ENCODE measurements around the gene AARSD1. TPM values are rescaled to one million over a fixed set of nuclear protein-coding genes. Genes with fewer than 3 reads are reported as not detected.

The AARSD1 gene
- polyA plus RNA-seq, 1 of the 3 experiments (the other 2 are of a cell fraction): 52.0 TPM

DNA sequence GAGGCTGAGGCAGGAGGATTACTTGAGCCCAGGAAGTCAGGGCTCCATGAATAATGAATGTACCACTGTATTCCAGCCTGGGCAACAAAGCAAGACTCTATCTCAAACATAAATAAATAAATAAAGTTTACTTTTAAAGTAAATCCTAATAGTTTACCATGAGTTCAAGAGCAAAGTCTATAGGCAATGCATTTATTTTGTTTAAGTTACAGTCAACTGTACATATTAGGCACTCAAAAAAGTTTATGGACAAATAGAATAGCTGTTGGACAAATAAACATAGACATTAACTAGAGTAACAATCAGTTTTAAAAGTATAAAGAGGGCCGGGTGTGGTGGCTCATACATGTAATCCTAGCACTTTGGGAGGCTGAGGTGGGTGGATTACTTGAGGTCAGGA is 3.7 kb upstream of the AARSD1 start (continued):
- no peak for TF ChIP-seq EZH2phosphoT487 (IDR thresholded peaks at IDR 0.05; ENCODE audit: borderline replicate concordance, low read depth)

DNA sequence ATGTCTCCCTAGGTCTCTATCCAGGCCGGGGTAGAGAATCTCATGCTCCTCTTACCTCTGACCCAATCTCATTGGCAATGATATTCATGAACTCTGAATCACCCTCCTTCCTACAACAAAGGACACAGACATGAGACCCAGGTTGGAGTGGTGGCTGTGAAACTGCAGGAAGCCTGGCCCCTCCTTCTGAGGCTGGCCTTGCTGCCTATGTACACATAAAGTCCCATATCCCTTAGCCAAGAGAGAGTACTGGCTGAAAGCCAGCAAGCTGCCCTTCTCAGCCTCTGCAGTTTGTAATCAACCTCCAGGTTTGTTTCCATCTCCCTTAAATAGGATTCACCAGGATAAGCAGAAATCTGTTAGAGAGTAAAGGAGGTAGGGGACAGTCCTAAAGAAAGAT is 10.6 kb downstream of the AARSD1 start:
- Histone ChIP-seq H3K4me1 (ENCODE audit: control insufficient read depth in 1 of 2, insufficient read depth in 2 of 2, low read depth in 1 of 2, low read length in 1 of 2) (no peaks in the 10 kb centered on the region), H3K27me3 (ENCODE audit: insufficient read depth) (no peaks in the 10 kb centered on the region), H2AFZ (ENCODE audit: low read depth) (no peak overlapping the region), H3K9me3 (no peaks in the 10 kb centered on the region), H3K79me2 (ENCODE audit: insufficient read depth) (no peaks in the 10 kb centered on the region), H4K20me1 (ENCODE audit: insufficient read depth) (no peaks in the 10 kb centered on the region), H3K9ac (no peak overlapping the region), H3F3A (replicated peaks; ENCODE audit: insufficient read depth) (no peaks in the 10 kb centered on the region), H3K9me2 (no peaks in the 10 kb centered on the region), H3K36me3 (replicated peaks in 1 of 2; ENCODE audit: control insufficient read depth in 1 of 2, insufficient read depth in 2 of 2, low read length in 1 of 2) (peaks cover 28 to 58% of the 10 kb centered on the region in 2 experiments), H3K4me2 (no peak overlapping the region), H3K27ac (ENCODE audit: low read depth in 2 of 2, low read length in 1 of 2) (no peak overlapping the region), H3K4me3 (ENCODE audit: low read depth in 2 of 2, low read length in 1 of 2) (no peak overlapping the region)
- CTCF ChIA-PET: interaction anchor here (0.6 to 1.2 kb wide), 5 partner anchors 10 to 190 kb away, joined by 3 to 4 read pairs (median 3); no protein-coding TSS in a partner anchor
- POLR2A ChIA-PET: no interaction called here
- 100% methylated on average over 1 of the region's 1 CpG for WGBS (ENCODE audit: low lambda C conversion rate)
- DNase-seq: no peak
- TF ChIP-seq, protein P1, sequence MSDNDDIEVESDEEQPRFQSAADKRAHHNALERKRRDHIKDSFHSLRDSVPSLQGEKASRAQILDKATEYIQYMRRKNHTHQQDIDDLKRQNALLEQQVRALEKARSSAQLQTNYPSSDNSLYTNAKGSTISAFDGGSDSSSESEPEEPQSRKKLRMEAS (IDR thresholded peaks at IDR 0.05; ENCODE audit: low read depth): no peak
- TF ChIP-seq, protein P2, sequence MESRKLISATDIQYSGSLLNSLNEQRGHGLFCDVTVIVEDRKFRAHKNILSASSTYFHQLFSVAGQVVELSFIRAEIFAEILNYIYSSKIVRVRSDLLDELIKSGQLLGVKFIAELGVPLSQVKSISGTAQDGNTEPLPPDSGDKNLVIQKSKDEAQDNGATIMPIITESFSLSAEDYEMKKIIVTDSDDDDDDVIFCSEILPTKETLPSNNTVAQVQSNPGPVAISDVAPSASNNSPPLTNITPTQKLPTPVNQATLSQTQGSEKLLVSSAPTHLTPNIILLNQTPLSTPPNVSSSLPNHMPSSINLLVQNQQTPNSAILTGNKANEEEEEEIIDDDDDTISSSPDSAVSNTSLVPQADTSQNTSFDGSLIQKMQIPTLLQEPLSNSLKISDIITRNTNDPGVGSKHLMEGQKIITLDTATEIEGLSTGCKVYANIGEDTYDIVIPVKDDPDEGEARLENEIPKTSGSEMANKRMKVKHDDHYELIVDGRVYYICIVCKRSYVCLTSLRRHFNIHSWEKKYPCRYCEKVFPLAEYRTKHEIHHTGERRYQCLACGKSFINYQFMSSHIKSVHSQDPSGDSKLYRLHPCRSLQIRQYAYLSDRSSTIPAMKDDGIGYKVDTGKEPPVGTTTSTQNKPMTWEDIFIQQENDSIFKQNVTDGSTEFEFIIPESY (IDR thresholded peaks at IDR 0.05; ENCODE audit: borderline replicate concordance, low read depth): no peak
- TF ChIP-seq, protein P3, sequence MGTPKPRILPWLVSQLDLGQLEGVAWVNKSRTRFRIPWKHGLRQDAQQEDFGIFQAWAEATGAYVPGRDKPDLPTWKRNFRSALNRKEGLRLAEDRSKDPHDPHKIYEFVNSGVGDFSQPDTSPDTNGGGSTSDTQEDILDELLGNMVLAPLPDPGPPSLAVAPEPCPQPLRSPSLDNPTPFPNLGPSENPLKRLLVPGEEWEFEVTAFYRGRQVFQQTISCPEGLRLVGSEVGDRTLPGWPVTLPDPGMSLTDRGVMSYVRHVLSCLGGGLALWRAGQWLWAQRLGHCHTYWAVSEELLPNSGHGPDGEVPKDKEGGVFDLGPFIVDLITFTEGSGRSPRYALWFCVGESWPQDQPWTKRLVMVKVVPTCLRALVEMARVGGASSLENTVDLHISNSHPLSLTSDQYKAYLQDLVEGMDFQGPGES (IDR thresholded peaks at IDR 0.05; ENCODE audit: low read depth, low read length): no peak
- TF ChIP-seq, protein P4, sequence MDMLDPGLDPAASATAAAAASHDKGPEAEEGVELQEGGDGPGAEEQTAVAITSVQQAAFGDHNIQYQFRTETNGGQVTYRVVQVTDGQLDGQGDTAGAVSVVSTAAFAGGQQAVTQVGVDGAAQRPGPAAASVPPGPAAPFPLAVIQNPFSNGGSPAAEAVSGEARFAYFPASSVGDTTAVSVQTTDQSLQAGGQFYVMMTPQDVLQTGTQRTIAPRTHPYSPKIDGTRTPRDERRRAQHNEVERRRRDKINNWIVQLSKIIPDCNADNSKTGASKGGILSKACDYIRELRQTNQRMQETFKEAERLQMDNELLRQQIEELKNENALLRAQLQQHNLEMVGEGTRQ (IDR thresholded peaks at IDR 0.05; ENCODE audit: borderline replicate concordance, low read depth, low read length): no peak
- TF ChIP-seq, protein P5, sequence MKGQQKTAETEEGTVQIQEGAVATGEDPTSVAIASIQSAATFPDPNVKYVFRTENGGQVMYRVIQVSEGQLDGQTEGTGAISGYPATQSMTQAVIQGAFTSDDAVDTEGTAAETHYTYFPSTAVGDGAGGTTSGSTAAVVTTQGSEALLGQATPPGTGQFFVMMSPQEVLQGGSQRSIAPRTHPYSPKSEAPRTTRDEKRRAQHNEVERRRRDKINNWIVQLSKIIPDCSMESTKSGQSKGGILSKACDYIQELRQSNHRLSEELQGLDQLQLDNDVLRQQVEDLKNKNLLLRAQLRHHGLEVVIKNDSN (IDR thresholded peaks at IDR 0.05; ENCODE audit: borderline replicate concordance, low read depth): no peak
- TF ChIP-seq RFX5 (IDR thresholded peaks at IDR 0.05; ENCODE audit: low read length) (no peak), RAD21 (IDR thresholded peaks at IDR 0.05; ENCODE audit: low read length) (no peak), FOSL2 (IDR thresholded peaks at IDR 0.05; ENCODE audit: borderline replicate concordance, low read depth) (no peak), FOXM1 (IDR thresholded peaks at IDR 0.05; ENCODE audit: low read depth) (no peak), ELF1 (IDR thresholded peaks at IDR 0.05) (no peak), SMC3 (IDR thresholded peaks at IDR 0.05; ENCODE audit: low read depth, low read length) (no peak)
